ENCODE data around the gene UBR1.

GRCh38 chr15:43105077-43105736, 631 bp downstream of the UBR1 start:
- TF ChIP-seq CTCF (IDR thresholded peaks at IDR 0.05 in 4 of 5, conservative IDR thresholded peaks at IDR 0.05 in 1 of 5): no peak
- TF ChIP-seq POLR2A (IDR thresholded peaks at IDR 0.05): no peak

Data from gastrocnemius medialis (tissue), 4 donors.